H4 (cell line): ENCODE measurements around the gene PIAS4. TPM values are rescaled to one million over a fixed set of nuclear protein-coding genes. Genes with fewer than 3 reads are reported as not detected.
A peak's percentile ranks its signal among the peaks of the same experiment; 100 is the strongest.
"Not testable (repeated sequence)": the region's sequence is repeated elsewhere in the genome, so short reads cannot be mapped to it uniquely, and the experiment has no call there.

Source experiments
- DNase-seq: peaks from one replicate; pipeline ENCODE4 v3.0.0-alpha.2; 2015; ENCODE audit warnings: low spot score
- total RNA-seq: library from RNA; depleted of rRNA; stranded (reverse); fragments of >200 nt; shearing (Covaris generic); gene quantifications from 2 replicates; pipeline ENCODE4 v1.2.3, GENCODE V29; 2014; rRNA removed

The PIAS4 gene, protein sequence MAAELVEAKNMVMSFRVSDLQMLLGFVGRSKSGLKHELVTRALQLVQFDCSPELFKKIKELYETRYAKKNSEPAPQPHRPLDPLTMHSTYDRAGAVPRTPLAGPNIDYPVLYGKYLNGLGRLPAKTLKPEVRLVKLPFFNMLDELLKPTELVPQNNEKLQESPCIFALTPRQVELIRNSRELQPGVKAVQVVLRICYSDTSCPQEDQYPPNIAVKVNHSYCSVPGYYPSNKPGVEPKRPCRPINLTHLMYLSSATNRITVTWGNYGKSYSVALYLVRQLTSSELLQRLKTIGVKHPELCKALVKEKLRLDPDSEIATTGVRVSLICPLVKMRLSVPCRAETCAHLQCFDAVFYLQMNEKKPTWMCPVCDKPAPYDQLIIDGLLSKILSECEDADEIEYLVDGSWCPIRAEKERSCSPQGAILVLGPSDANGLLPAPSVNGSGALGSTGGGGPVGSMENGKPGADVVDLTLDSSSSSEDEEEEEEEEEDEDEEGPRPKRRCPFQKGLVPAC
- total RNA-seq: 5.7 and 9.9 TPM in 2 replicates

DNA sequence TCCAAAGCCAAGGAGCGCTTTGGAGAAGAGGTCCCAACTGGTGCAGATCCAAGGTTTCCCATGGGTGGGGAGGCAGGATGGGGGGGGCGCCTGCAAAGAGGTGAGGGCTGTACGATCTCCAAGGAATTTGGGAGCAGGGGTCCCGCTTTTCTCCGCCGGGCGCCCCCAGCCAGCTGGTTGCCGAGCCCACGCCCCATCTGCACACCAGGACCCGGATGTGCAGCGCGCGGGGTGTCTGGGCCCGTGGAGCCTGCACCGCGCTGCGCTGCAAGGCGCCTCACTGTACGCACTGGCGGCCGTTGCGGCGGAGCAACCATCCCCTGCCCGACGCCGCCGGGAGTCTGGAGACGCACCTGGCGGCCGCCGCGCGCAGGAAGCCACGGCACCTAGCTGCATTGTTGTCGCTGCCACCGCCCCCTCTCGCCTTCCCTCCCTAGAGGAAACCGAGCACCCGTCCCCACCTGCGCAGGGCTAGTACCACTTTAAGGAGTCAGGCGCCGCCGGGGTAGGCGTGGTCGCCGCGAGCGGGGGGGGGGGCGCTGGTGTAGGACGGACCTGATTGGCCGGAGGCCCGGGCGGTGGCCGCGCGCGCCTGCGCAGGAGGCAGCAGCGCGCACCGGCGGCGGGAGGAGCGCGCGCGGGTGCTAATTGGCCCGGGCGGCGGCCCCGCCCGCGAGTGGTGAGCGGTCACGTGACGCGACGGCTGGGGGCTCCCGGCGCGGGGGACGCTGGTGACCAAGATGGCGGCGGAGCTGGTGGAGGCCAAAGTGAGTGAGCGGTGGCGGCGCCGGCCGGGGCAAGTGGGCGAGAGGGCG is at the start of gene PIAS4:
TSS of gene PIAS4 (plus strand) at position 716 of the 815 bp plus-strand sequence. CDS start at position 741, 25 bp downstream.
- peak; percentile 79 for DNase-seq

DNA sequence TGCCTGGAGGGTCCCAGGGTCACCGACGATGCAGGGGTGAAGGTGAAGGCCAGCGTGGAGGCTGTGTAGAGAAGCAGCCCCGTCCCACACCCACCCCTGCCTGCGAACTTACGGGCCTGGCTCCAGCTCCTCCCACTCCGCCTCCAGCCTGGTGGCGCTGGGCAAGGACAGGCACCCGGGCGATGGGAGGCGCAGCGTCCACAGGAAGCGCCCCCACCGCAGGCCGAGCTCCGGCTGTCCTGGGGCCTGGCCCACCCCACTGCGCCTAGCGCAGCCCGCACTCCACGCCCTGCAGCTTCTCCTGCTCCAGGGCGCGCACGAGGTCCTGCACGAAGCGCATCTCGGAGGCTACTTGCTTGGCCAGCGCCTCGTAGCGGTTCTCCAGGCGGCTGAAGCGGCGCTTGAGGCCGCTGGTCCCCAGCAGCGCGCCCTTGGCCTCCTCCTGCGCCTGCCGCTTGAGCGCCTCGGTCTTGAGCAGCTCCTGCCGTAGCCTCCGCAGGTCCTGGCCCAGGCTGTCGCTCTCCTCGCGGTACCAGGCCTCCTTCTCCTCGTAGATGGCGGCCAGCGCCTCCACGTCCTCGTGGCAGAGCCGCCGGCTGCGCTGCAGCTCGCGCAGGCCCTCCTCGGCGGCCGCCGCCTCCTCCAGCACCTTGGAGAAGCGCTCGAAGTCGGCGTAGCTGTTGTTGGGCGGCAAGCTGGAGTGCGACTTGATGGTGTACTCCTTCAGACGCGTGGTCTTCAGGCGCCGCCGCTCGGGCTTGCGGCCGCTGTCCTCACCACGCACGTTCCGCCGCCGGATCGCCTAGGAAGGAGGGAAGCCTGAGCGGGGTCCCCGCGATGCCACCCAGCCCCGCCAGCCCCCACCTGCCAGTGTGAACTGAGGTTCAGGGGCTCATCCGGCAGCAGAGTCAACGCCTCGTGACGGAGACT is 48.4 kb upstream of the PIAS4 start:
- no peak for DNase-seq

DNA sequence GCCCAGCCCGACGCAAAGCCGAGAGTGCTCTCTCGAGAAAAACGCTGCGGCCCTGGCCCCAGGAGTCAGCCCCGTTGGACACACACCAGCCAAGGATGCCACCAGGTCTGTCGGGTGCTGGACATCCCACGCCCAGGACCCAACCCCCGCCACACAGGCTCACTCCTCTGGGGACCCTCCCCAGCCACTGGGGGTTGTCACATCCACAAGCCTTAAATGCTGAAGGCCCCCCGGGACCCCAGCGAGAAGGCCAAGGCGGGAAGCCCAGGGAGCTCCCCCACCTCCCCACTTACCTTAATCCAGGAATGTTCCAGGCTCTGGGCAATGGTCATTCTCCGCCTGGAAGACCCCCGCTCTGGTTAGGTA is 47.8 kb upstream of the PIAS4 start:
- DNase-seq: no peak

DNA sequence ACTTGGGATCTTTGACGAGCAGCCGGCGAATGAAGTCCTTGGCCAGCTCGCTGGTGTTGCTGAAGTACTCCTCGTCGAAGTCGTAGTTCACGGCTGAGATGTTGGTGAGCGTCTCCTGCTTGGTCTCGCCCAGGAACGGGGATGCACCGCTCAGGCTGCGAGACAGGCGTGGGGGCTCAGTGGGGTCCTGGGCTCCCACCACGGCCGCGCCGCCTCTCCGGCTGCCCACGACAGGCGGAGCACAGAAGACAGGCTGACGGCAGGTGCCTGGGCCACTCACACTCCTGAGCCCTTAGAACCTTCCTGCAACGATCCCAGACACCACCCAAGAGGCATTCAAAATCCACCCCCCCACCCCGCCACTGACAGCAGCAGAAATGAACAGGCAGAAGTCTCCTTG is 46.5 kb upstream of the PIAS4 start:
- DNase-seq: no peak

DNA sequence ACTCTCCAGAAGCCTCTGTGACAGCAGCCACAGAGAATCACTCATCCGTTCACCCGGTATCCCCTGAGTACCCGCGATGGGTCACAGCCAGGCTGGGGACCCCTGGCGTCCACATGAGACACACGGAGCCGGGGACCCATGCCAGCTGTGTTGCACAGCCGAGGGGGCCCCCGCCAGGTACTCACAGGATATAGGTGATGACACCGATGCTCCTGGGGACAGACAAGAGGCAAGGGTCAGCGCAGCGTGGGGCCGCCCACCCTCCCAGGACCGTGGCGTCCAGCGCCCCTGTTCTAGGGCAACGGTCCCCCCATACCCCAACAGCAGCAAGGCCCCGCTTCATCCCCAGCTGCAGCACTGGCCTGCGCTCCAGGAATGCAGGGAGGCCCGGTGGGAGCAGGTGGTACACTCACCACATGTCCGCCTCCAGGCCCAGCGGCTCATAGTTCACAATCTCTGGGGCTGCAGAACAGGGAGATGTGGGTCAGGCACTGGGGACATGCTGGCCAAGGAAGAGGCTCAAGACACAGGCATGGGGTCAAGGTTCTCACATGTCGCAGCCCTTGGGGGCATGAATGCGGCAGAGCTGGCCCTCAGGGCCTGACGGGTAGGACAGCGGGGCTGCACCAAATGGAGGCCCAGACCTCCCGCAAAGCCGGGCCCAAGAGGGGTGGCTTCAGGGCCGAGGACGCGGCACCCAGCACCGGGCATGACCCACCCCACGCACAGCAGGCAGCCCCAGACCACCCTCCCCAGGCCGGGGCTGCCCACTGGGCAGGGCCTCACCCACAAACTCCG is 43.9 kb upstream of the PIAS4 start:
- DNase-seq: no peak

DNA sequence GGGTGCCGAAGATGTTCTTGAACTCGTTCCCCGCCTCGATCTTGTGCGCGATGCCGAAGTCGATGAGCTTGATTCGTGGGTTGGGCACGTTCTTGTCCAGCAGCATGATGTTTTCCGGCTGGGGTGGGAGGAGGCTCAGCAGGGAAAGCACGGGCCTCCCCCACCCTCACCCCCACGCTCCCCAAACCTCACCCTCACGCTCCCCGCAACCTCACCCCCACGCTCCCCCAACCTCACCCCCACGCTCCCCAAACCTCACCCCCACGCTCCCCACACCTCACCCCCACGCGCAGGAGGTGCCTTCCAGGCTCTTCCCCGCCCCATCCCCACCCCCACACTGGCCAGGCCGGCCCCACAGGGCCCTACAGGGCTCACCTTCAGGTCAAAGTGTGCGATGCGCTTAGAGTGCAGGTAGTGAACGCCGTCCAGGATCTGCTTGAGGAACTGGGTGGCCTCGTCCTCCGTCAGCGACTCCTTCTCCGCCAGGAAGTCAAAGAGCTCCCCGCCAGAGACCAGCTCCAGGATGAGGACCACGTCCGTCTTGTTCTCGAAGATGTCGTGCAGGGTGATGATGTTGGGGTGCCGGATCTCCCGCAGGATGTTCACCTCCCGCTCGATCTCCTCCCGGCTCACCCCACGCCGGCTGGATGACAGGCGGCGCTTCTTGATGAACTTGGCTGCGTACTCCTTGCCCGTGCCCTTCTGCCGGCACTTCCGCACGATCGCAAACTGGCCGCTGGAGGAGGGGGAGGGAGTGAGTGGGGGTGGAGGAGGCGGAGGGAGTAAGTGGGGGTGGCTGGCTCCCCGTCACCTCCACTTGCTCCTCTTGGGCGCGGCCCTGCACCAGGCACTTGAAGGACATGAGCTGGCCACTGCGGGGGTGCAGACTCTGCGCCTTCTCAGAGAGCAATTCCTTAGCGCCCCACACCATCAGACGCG is 43.0 kb upstream of the PIAS4 start:
- DNase-seq: no peak

DNA sequence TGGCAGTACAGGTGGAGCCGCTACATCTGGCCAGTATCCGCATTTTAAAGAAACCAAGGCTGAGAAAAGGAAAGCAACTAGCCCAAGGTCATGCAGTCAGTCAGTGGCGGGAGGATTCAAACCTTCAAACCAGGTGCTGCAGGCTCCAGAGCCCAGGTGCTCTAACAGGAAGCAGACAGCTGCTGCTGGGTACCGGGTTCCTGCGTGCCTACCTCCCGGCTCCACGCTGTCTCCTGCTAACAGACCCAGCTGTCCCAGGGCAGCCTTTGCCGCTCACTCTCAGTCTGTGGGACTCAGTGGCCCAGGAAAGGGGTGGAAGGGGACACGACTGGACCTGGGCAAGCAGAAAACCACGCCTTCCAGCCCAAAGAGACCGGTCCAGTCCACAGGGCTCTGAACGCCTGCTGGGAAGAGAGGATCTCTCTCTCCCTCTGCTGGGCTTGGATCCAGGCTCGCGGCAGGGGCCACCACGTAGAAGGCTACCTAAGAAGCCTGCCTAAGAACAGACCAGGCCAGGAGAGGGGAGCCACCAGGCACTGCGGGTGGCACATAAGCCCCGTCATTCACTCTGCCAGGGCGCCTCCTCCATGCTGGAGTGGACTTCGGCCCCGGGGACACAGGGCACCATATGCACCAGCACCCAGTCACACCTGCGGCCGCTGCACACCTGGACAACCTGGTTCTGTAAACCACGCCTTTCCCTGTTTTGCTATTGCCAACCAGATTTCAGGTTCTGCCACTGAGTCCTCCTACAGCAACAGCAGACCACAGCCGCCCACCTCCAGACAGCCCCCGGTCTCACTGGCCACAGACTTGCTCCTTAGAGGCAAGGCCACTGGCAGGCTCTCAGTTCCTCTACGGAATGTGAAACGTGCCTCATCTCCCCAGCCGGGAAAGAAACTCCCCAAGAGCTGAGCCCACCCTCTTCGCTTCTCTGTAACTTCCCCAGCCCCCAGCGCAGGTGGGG is 41.2 kb upstream of the PIAS4 start:
- no peak for DNase-seq

DNA sequence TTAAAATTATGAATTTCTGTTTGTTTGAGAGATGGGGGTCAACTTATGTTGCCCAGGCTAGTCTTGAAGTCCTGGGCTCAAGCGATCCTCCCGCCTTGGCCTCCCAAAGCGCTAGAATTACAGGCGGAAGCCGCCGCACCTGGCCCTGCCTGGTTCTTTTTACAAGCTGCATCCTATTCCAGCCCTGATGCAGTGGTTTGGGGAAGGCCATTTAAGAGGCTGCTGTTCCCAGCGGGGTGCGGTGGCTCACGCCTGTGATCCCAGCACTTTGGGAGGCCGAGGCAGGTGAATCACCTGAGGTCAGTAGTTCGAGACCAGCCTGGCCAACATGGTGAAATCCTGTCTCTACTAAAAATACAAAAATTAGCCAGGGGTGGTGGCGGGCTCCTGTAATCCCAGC is 39.6 kb upstream of the PIAS4 start:
- DNase-seq: not testable (repeated sequence)

DNA sequence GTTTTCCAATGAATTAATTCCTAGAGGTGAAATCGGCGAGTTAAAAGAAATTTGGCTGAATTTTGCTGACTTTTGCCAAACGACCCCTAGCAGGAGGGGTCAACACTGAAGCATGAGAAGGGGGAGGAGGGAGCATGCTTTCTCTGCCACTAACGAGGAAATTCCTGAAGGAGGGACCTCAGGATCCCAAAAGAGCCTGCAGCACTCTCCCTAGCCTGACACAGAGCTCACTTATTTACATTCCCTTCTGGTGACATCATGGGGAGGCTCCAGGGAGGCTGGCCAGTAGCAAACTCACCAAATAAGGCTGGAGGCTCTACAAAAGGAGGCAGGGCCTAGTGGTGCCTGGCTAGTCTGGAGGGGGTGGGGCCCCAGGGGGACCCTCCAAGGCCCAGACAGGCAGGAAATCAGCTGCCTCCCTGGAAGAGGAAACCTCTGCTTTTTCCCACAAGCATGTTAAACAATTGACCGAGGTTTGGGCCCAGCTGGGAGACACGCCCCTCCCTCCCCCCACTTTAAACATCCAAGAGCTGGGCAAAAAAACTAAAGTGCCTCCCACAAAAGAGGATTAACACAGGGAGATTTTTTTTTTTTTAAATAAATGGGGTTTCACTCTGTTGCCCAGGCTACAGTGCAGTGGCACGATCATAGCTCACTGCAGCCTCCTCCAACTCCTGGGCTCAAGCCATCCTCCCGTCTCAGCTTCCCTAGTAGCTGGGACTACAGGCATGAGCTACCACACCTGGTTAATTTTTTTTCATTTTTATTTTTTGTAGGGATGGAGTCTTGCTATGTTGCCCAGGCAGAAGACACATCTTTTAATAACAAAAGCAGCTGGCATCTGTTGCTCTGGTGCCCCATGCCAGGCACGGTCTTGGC is 38.7 kb upstream of the PIAS4 start:
- peak; percentile 97 for DNase-seq

DNA sequence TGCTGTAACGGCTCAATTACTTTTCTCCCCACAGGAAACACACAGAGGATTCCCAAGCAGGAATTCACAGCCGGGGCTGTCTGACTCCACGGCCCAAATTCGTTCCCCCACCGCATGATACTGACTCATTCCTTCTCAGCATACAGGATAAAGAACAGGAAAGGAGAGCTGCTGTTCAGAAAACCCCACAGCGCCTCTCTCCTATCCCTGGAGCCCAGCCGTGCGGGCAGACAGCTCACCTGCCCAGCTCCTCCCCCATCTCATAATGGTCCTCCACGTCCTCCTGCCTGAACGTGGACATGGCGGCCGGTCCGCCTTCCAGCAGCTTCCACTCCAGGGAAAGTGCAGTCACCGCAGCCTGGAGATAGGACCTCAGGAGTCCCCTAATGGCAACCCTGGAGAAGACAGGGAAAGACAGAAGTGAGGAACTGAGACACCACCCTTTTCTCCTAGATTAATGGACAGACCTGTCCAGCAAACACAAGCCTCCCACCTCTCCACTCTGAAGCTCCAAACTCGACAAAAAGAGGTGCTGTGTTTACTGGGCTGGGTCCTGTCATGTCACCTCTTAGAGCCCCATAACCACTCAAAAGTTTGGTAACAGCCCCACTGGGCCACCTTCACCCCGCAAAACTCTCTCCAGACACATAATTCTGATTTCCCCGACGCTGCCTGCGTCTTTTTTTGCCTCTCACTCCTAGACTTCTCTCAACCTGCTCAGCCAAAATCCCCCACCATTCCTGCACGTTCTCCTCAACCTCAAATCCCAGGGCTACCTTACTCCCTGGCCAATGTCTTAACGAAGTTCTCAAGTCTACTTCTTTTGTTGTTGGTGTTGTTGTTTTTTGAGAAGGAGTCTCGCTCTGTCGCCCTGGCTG is 37.9 kb upstream of the PIAS4 start:
- peak; percentile 59 for DNase-seq

DNA sequence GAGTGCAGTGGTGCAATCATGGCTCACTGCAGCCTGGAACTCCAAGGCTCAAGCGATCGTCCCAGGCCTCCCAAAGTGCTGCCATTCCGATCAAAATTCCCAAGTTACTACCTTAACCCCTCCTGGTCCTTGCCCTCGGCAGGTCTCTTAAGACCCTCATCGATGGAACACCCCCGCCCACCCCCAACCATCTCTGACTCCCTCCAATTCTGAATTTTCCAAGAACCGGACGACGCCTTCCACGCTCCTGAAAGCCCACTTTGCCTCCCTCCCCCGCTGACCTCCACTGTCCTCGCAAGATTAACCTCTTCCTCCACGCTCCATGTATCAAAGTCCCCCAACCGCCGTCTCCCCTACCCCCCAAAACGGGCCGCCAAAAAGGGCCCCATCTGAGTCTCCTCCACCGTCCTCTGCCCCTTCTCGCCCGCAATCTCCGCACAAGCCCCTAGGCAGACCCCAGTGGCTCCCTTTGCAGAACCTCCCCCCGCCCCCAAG is 37.2 kb upstream of the PIAS4 start:
- DNase-seq: no peak

DNA sequence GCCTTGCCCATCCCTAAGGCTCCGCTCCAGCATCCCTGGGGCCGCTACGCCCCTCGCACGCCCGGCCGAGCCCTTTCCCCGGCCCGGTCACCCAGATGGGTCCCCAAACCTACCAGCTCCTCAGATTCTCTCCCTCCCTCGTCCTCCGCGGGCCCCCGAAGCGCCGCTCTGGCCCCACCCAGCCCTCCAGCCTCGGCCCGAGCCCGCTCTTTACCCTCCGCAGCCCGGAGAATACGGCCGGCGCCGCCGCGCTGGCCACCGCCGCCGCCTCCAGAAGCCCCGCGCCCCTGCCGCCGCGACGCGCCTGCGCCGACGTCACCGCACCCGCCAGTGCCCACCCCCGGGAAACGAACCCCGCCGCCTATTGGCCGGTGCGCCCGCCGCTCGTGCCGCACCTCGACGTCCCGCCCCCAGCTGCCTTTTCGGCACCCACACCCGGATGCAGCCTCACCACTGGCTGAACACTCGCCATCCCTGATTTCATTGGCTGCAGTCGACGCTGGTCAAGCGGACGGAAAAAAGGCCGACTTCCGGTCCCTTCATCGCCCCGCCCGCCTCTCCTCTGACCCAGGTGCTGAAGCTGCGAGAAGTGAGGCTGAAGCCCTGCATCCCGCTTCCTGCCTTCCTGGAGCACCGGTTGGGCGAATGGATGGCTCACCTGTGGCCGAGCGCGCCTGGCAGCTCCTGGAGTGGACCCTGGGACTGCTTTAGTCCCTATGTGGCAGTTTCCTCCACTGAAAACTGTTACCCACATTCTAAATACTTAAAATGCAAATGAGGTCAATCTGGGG is 36.5 kb upstream of the PIAS4 start, which contains the start of gene DAPK3:
TSS of gene DAPK3 (minus strand) at position 292 of the 791 bp plus-strand sequence. CDS start 1,364 bp downstream, outside the sequence.
- DNase-seq: peak; percentile 96

DNA sequence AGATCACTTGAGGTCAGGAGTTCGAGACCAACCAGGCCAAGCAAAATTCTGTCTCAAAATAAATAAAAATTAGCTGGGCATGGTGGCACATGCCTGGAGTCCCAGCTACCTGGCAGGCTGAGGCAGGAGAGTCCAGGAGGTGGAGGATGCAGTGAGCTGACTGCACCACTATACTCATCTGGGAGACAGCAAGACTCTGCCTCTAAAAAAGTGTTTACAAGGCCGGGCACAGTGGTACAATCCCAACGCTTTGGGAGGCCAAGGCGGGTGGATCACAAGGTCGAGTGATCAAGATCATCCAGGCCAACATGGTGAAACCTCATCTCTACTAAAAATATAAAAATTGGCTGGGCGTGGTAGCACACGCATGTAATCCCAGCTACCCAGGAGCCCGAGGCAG is 32.4 kb upstream of the PIAS4 start:
- DNase-seq: no peak

DNA sequence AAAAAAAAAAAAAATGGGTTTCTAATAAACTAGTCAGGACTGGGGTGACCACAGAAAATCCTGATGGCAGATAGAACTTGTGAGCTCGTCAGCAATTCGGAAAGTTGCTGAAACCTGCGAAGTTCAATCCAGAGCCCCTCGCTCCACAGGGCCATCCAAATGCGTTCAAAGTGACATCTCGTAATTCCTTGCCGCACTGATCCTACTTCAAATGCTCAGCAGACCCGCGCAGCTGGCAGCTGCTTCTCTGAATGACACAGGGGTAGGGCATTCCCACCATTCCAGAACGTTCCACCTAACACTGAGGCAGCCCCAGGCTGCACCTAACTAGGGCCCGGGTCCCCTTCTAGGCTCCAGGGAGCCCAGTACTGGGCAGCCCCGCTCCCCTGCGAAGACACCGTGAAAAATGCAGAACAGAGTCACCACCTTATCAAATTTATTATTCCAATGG is 31.9 kb upstream of the PIAS4 start:
- no peak for DNase-seq
